Measurements from ENCODE around the gene PGAP3.

The PGAP3 gene

DNA sequence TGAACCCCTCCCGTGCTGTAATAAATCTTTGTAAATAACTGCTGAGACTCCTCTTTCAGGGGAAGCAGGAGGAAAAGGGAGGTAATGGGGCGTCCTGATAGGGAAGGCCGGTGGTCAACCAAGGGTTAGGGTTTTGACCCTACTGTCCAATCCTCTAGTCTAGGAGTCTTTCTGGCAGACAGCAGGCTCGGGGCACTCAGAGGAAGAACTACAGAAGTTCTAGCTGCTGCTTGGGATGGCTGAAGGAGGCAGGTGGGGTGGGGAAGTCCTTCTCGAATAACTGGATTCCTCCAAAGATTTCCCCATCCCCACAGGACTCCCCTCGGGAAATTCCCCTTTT lies 51.3 kb downstream of the PGAP3 start:
- no peak for DNase-seq

- DNase-seq: no peak
Measured at GRCh38 chr17:39635614-39636176, 52.2 kb downstream of the PGAP3 start.

GRCh38 chr17:39634384-39634871 lies 53.4 kb downstream of the PGAP3 start:
- DNase-seq: peak in 1 of 2 experiments; percentile 26

- DNase-seq: no peak
Measured at GRCh38 chr17:39633570-39634183, 54.2 kb downstream of the PGAP3 start.

GRCh38 chr17:39632153-39632941 lies 55.5 kb downstream of the PGAP3 start:
- DNase-seq: peak in 1 of 2 experiments; percentile 12

GRCh38 chr17:39631403-39631802 lies 56.5 kb downstream of the PGAP3 start:
- no peak for DNase-seq

- DNase-seq: no peak
Measured at GRCh38 chr17:39629898-39630297, 58.0 kb downstream of the PGAP3 start.

GRCh38 chr17:39629494-39629880 lies 58.4 kb downstream of the PGAP3 start:
- no peak for DNase-seq

- peak in 1 of 2 experiments; percentile 66 for DNase-seq
Measured at GRCh38 chr17:39628655-39629493, 59.0 kb downstream of the PGAP3 start.

GRCh38 chr17:39627712-39628516 lies 59.9 kb downstream of the PGAP3 start:
- no peak for DNase-seq

DNA sequence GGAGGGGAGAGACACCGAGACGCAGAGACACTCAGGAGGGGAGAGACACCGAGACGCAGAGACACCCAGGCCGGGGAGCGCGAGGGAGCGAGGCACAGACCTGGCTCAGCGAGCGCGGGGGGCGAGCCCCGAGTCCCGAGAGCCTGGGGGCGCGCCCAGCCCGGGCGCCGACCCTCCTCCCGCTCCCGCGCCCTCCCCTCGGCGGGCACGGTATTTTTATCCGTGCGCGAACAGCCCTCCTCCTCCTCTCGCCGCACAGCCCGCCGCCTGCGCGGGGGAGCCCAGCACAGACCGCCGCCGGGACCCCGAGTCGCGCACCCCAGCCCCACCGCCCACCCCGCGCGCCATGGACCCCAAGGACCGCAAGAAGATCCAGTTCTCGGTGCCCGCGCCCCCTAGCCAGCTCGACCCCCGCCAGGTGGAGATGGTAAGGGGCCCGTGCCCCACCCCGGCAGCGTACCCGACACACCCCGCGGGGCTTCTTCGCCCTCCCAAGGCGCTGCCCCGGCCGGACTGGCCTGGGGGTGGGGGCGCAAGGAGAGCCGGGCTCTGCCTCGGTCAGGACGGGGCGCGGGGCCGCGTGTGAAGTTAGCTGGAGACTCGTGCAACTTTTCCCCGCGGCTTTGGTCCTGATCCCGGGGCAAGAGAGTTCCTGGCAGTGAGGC lies 60.7 kb downstream of the PGAP3 start:
- no peak for DNase-seq

DNA sequence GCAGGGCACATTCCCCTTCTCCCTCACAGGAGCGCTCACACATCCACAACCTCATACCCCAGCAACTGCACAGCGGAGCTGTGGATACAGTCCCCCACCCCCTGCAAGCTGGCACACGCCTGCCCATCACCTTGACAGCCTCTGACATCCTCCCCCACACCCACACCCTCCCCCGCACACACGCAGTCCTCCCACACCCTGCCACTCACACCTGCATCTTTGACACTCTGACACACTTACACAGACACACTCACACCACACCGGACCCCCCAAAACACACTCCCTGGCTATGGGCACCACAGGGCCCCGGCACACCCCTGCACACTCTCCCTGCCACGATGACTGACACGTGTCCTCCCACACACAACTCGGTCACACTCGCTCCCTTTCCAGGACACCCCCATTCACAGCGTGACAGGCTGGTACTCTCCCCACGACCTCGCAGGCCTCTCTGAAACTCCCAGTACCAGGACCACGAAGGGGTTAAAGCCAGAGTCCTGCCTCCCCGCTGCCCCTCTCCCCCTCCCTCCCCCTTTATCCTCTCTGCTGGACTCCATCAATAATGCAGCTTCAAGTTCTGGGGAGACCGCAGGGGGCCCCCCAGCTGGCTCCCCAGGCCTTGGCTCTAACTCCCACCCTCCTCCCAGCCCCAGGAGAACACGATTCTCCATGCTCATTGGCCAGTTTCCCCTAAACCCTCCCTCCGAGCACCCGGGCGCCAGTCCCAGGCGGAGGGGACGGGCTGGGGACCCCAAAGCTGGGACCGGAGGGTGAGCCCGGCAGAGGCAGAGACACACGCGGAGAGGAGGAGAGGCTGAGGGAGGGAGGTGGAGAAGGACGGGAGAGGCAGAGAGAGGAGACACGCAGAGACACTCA lies 61.4 kb downstream of the PGAP3 start, which contains the start of gene PPP1R1B:
Gene PPP1R1B, plus strand, starts transcription at position 782 of the 876 bp plus-strand sequence. CDS start 441 bp downstream, outside the sequence.
- DNase-seq: no peak

GRCh38 chr17:39625198-39625785 lies 62.6 kb downstream of the PGAP3 start:
- DNase-seq: no peak

DNA sequence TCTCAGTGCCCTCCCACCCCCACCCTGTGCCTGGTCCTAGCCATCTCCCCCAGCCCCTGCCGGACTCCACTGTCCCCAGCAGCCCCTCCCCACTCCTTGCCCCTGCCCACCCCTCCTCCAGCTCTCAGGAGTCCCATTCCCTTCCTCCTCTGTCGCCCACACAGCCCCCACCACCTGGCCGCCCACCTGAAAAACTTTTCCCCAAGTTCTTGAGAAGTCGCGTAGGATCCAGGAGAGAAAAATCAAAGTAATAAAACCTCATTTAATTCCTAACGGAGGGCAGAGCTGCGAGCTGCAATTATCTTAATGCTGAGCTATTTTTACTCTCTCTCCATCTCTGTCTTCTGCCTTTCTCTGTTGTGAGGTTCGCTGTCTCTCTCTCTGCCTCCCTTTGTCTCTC lies 63.5 kb downstream of the PGAP3 start:
- no peak for DNase-seq

DNA sequence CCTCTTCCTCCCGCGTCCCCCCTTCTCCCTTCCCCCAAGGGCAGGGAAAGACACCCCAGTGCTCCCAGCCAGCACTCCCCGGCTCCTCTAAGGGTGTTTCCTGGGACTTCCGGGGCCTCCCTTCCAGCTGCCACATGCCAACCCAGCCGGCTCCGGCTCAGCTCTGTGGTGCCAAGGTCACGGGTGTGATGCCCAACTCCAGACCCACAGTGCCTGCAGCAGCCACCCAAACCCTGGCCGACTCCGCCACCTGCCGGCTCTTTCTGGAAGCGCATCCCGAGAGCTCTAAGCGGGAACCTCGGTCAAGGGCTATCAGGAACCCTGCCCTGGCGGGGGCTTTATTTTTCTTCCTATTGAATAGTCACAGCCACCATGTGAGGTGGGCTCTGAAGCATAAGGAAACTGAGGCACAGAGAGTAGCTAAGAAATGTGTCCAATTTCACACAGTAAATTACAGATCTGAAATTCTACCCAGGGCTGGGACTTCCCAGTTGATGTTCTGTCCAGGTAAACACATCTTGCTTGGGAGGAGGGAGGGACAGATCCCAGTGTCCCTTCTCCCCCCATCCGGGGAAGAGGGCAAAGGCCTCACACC lies 64.4 kb downstream of the PGAP3 start:
- peak; percentile 61 to 63 for DNase-seq

- no peak for DNase-seq
Measured at GRCh38 chr17:39622380-39623006, 65.4 kb downstream of the PGAP3 start.

DNA sequence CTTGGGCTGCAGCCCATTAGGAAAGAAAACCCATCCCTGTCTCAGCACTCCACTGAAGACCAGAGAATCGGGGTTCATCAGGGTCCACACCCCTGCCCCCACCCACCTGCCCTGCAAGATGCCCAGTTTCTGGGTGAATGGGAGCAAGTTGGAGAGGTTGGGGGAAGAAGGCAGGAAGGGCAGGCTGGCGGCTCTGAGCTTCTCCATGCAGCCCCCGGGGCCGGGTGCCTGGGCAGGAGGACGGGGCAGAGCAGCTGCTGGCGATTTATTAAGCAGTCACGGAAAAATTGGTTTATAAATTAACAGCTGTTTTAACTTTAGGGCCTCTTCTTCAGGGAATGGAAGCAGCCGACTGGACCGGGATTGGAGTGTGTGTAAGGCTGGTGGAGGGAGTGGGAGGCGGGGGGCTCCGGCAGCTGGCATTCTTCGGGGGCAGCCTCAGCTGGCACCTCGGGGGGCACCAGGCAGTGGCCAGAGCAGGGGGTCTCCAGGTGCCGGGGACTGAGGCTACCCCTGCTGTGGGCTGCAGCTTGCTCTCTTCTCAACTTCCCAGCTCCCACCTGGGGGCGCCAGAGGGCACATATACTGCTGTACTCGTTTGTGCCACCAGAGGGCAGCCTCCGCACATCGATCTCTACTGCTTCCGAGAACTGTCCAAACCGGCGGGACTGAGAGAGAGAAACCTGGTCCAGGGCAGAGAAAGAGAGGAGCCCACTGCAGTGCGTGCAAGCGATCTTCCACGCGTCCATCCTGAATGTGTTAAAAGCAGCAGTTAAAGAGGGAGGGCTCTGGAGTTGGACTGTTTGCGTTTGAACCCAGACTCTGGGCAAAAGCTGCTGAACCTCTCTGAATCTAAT lies 66.1 kb downstream of the PGAP3 start:
- peak; percentile 58 to 85 for DNase-seq
